Measurements from ENCODE around the gene NCK1. TPM values are rescaled to one million over a fixed set of nuclear protein-coding genes. Genes with fewer than 3 reads are reported as not detected.
"Not testable (repeated sequence)": the region's sequence is repeated elsewhere in the genome, so short reads cannot be mapped to it uniquely, and the experiment has no call there.

Gene NCK1
- total RNA-seq, 4 donors from 2014 or later: 11.9 to 48.7 (median 33.5) TPM

GRCh38 chr3:136962927-136963326 lies 100.9 kb downstream of the NCK1 start:
- DNase-seq: no peak
- Histone ChIP-seq H3K36me3 (no peaks in the 10 kb centered on the region), H3K4me1 (no peaks in the 10 kb centered on the region), H3K27me3 (no peaks in the 10 kb centered on the region), H3K27ac (no peak overlapping the region), H3K9me3 (no peaks in the 10 kb centered on the region), H3K4me3 (no peak overlapping the region)
- TF ChIP-seq, protein P1, sequence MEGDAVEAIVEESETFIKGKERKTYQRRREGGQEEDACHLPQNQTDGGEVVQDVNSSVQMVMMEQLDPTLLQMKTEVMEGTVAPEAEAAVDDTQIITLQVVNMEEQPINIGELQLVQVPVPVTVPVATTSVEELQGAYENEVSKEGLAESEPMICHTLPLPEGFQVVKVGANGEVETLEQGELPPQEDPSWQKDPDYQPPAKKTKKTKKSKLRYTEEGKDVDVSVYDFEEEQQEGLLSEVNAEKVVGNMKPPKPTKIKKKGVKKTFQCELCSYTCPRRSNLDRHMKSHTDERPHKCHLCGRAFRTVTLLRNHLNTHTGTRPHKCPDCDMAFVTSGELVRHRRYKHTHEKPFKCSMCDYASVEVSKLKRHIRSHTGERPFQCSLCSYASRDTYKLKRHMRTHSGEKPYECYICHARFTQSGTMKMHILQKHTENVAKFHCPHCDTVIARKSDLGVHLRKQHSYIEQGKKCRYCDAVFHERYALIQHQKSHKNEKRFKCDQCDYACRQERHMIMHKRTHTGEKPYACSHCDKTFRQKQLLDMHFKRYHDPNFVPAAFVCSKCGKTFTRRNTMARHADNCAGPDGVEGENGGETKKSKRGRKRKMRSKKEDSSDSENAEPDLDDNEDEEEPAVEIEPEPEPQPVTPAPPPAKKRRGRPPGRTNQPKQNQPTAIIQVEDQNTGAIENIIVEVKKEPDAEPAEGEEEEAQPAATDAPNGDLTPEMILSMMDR (IDR thresholded peaks at IDR 0.05): no peak
- TF ChIP-seq POLR2A (IDR thresholded peaks at IDR 0.05): no peak

GRCh38 chr3:136969539-136969938 lies 107.5 kb downstream of the NCK1 start:
- H3K27me3 ChIP-seq, H3K27ac ChIP-seq, H3K4me1 ChIP-seq, H3K36me3 ChIP-seq, DNase-seq, H3K4me3 ChIP-seq, H3K9me3 ChIP-seq: not testable (repeated sequence)

DNA sequence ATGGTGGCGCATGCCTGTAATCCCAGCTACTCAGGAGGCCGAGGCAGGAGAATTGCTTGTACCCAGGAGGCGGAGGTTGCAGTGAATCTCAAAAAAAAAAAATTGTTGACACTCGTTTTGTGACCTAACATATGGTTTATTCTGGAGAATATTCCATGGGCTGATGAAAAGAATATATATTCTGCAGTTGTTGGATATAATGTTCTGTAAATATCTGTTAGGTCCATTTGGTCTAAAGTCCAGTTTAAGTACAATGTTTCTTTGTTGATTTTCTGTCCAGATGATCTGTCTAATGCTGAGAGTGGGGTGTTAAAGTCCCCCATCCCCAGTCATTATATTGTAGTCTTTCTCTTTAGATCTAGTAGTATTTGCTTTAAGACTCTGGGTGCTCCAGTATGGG lies 111.3 kb downstream of the NCK1 start:
- TF ChIP-seq, protein P1 (IDR thresholded peaks at IDR 0.05): no peak
- no peak for TF ChIP-seq POLR2A (IDR thresholded peaks at IDR 0.05)

GRCh38 chr3:136974670-136975069 lies 112.7 kb downstream of the NCK1 start:
- no peak for DNase-seq
- H3K27ac ChIP-seq: no peak overlapping the region
- H3K4me3 ChIP-seq: no peak overlapping the region
- H3K27me3 ChIP-seq: no peaks in the 10 kb centered on the region
- no peaks in the 10 kb centered on the region for H3K9me3 ChIP-seq
- no peaks in the 10 kb centered on the region for H3K4me1 ChIP-seq
- H3K36me3 ChIP-seq: no peaks in the 10 kb centered on the region
- no peak for TF ChIP-seq POLR2A (IDR thresholded peaks at IDR 0.05)
- TF ChIP-seq, protein P1 (IDR thresholded peaks at IDR 0.05): no peak

More for the DNA sequence above, 111.3 kb downstream of the NCK1 start:
- Histone ChIP-seq H3K4me1 (no peaks in the 10 kb centered on the region), H3K27ac (no peak overlapping the region), H3K9me3 (no peaks in the 10 kb centered on the region), H3K4me3 (no peak overlapping the region), H3K36me3 (no peaks in the 10 kb centered on the region), H3K27me3 (no peaks in the 10 kb centered on the region)
- no peak for DNase-seq

DNA sequence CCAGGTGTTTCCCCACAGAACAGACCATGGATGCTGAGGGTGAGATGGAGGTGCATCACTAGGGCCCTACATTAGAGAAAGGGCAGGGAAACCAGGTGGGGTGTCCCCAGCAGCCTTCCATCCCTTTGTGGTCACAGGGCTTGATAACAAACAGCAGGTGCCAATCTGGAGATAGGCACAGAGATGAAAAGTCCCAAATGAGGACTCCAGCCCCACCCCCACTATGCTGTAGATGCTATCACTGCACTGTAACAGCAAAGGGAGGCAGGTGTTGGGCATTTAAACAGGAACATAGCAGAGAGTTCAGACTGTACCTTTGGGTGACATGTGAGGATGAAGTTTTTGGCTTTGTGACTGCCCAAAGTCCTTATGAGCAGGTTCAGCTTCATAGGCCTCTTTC lies 117.2 kb downstream of the NCK1 start:
- H3K27me3 ChIP-seq: no peaks in the 10 kb centered on the region
- no peaks in the 10 kb centered on the region for H3K36me3 ChIP-seq
- H3K4me3 ChIP-seq: no peak overlapping the region
- H3K4me1 ChIP-seq: no peaks in the 10 kb centered on the region
- no peak overlapping the region for H3K27ac ChIP-seq
- no peak for DNase-seq
- no peaks in the 10 kb centered on the region for H3K9me3 ChIP-seq
- TF ChIP-seq POLR2A (IDR thresholded peaks at IDR 0.05): no peak
- TF ChIP-seq, protein P1 (IDR thresholded peaks at IDR 0.05): no peak

DNA sequence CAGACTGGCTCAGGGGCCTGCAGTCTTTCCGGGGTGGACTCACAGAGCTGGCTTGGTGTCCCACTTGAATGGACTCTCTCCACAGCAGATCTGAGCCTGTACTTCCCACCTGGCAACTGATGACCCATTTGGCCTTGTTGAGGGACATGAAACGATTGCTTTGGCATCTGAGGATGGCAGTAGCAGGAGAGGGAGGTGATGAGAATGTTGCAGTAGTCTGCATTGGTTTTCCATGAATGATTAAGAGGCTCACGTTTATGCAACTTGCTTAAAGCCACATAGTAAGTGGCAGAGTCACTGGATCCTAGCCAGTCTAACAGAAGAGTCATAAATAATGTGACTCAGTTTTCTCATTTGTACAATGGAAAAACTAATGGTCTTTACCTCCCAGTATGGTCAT lies 117.7 kb downstream of the NCK1 start:
- no peak for TF ChIP-seq POLR2A (IDR thresholded peaks at IDR 0.05)
- no peak for DNase-seq
- Histone ChIP-seq H3K27me3 (no peaks in the 10 kb centered on the region), H3K36me3 (no peaks in the 10 kb centered on the region), H3K9me3 (no peaks in the 10 kb centered on the region), H3K4me1 (peaks cover 0 to 1% (median 0%) of the 10 kb centered on the region in 4 donors), H3K4me3 (no peak overlapping the region), H3K27ac (no peak overlapping the region)

DNA sequence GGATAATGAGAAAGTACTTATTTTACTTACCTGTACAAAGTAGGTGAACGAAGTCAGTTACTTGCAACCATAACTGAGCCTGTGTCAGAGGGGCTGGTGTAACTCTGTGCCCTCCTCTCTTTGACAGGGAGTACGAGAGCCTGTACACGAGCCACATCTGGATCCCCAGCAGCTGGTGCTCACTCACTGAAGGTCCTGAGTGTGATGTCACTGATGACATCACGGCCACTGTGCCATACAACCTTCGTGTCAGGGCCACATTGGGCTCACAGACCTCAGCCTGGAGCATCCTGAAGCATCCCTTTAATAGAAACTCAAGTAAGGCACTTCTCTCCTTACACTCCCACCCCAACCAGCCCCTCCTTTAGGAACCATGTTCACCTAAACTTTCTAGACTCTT lies 120.0 kb downstream of the NCK1 start:
- no peak for DNase-seq
- Histone ChIP-seq H3K4me1 (peaks cover 0 to 3% (median 0%) of the 10 kb centered on the region in 4 donors), H3K36me3 (no peaks in the 10 kb centered on the region), H3K27me3 (no peaks in the 10 kb centered on the region), H3K4me3 (no peak overlapping the region), H3K9me3 (no peaks in the 10 kb centered on the region), H3K27ac (no peak overlapping the region)
- TF ChIP-seq POLR2A (IDR thresholded peaks at IDR 0.05): no peak
- TF ChIP-seq, protein P1 (IDR thresholded peaks at IDR 0.05): no peak
